Endometrial microvascular endothelial cells (primary cell): ENCODE results near the gene ADRA2C. TPM values are rescaled to one million over a fixed set of nuclear protein-coding genes. Genes with fewer than 3 reads are reported as not detected.

Source experiments
- in situ Hi-C: cut with HindIII; loops from 2 replicates; pipeline ENCODE4 v1.10.0; 2017; ENCODE audit warnings: low sequenced_read_pairs, low pct_unique_long_range_greater_than_20kb; ENCODE audit errors: inconsistent ontology term
- total RNA-seq: library from RNA; depleted of rRNA; stranded (reverse); fragments of >200 nt; gene quantifications from one replicate; pipeline ENCODE4 v1.2.3, GENCODE V29; 2015; ENCODE audit errors: inconsistent ontology term

The ADRA2C gene
- total RNA-seq: not detected

- in situ Hi-C loops: no loop called here
Measured at GRCh38 chr4:3766036-3766784, at the start of gene ADRA2C. Gene ADRA2C, plus strand, starts transcription at chr4:3766385. Its CDS starts 222 bp downstream, at chr4:3766607.

GRCh38 chr4:3716631-3717235 is 49.5 kb upstream of the ADRA2C start:
- in situ Hi-C loops: no loop called here

DNA sequence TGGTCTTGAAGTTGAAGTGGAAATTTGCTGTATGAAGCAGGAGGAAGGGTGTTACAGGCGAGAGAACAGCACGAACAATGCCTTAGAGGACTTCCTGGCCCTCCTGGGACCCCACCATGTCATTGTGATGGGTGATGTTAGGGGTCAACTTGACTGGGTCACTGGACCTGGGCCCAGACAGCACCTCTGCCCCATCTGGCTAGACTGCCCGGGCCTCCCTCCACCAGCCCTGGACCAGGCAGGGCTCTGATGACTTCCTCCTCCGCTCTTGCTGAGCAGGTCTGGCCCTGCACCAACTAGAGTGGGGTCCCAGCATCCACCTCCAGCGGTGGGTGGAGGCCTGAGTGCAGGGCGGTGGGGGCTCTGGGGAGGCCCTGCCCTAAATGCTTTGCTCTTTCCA is 48.9 kb upstream of the ADRA2C start:
- in situ Hi-C loops: no loop called here

- in situ Hi-C loops: no loop called here
Measured at GRCh38 chr4:3718462-3718861, 47.7 kb upstream of the ADRA2C start.

DNA sequence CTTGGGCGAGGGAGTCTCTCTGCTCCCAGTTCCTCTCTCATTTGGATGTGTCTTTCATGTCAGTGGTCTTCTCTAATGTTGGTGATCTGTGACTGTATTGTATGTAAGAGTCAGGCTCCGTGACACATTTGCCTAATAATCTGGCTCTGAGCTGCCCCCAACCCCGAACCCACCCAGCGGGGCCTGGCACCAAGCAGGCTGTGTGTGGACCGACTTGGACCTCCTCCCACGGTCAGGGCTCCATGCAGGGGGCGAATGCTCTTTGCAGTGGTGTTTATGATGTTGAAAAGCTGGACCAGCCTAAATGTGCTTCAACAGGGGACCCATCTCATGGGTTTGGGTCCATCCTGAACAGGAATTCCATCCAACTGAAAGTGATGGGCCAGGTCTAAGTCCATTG is 47.0 kb upstream of the ADRA2C start:
- in situ Hi-C loops: no loop called here

DNA sequence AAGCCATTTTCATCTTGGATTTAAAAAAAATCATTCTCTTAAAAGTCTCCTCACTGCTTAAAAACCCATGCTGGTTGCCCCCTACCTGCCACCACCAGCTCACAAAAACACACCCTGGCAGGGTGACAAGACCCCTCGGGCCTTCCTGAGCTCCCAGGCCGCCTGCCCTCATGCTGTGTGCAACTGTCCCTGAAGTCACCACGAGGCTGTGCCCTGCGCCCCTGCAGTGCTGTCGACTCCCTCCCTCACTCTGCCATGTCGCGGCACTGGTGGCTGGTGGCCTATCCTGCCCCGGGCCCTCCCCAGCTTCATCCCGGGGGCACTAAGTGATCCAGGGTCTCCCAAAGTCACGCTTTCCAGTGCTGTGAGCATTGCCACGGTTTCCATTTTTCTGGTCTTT is 46.3 kb upstream of the ADRA2C start:
- in situ Hi-C loops: no loop called here

- in situ Hi-C loops: no loop called here
Measured at GRCh38 chr4:3720466-3720865, 45.7 kb upstream of the ADRA2C start.

DNA sequence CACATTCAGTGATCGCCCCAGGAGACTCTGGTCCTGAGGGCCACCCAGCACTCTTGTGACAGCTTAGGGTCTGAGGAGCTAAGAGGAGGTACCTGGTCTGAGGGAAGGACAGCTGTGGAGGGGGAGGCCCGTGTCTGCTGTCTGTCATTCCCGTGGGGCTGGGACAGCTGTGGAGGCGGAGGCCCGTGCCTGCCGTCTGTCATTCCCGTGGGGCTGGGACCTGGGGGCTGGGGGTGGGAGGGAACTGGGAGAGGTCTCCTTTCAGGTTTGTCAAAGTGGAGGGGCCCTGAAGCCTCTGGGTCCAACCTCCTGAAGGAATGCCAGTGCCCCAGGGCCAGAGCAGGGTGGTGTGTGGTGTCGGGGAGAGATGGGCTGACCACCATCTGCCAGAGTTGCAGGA is 45.0 kb upstream of the ADRA2C start:
- in situ Hi-C loops: no loop called here

GRCh38 chr4:3721627-3722026 is 44.6 kb upstream of the ADRA2C start:
- in situ Hi-C loops: no loop called here

DNA sequence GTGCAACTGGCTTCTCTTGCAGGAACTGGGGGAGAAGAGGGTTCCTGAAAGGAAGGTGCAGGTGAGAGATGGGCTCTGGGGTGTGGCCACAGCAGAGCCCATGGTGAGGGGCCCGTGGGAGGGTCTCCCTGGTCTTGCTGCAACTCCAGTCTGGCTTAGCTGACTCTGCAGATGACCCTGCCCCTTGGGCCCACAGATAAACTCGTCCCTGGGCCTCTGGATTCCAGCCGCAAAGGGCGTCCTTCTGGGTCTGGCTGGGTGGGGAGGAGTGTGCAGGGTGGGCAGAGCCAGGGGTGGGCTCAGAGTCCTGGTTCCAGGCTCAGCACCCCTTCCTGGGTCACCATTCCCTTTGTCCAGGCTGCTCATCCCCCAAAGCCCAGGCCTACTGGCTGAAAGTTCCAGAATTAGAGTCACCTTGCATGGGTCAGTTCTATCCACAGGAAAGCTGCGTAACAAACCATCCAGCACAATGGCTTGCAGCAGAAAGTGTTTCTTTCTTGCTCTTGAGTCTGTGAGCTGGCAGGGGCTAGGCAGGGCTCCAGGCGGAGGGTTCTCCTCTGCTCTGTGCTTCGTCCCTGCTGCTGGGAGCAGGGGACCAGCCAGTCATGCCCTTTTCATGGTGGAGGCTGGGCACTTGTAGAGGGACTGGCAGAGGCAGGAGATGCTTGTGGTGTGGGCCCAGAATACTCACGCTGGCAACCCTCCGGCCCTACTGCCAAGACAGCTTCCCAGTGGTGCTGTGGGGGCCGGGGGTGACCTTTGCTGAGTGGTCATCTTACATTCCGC is 43.5 kb upstream of the ADRA2C start:
- in situ Hi-C loops: no loop called here

GRCh38 chr4:3723232-3723642 is 42.9 kb upstream of the ADRA2C start:
- in situ Hi-C loops: no loop called here

DNA sequence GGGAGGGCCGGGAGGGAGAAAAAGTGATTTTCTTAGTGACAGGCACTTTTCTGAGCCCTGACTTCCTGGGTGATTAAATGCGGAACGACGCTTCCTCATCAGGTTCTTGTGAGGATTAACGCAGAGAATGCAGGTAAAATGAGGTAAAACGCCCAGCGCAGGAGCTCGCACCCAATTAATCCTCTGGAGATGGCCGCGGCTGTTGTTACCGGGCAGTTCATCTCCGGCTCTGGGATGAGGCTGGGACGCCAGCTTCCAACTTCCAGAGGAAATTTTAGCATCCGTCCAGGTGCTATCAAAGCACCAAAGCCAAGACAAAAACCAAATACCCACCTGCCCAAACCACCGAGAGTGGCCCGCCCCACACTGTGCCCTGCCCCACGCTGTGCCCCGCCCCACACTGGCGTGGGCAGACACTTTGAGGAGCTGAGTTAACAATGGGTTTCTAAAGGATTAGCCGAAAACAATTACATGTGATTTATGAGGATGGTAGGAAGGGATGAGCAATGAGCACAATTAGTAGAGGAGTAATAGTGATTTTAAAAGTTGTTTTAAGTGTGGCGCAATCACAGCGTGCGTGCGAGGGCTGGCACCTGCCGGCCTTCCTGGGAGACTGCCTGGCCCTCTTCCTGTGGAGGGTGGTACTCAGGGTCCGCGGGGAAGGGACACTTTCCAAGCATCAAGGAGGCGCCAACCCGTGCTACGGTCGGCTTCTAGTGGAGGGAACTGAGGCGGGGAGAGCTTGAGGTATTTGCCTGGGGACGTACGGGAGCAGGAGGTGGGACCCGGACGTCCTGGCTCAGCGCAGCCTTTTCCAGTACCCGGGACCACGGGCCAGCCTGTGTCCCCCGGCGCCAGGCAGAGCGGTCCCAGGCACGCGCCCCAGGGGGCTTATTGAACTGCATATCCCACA is 41.6 kb upstream of the ADRA2C start:
- in situ Hi-C loops: no loop called here

DNA sequence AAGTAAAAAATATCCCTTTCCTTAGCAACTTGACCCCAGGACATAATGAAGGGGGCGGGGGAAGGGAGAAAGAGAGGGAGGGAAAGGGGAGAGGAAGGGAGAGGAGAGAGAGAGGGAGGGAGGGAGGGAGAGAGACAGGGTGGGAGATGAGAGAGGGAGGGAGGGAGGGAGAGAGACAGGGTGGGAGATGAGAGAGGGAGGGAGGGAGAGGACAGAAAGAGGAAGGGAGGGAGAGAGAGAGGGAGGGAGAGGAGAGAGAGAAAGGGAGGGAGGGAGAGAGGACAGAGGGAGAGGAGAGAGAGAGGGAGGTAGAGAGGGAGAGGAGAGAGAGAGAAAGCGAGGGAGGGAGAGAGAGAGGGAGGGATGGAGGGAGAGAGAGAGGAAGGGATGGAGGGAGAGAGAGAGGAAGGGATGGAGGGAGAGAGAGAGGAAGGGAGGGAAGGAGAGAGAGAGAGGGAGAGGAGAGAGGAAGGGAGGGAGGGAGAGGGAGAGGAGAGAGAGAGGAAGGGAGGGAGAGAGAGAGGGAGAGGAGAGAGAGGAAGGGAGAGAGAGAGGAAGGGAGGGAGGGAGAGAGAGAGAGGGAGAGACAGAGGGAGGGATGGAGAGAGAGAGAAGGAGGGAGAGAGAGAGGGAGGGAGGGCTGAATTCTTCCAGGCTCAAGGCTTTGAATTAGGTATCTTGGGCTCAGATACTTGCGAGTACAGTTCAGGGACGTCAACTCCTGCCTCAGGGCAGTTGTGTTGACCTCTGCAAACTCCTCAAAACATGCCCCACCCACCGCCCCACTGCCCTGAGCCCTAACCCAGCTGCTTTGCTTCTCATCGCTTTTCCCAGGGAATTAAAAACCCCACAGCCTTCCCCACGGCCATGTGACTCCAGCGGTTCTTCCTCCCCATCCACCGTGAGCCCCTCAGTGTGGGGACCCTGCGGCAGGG is 40.0 kb upstream of the ADRA2C start:
- in situ Hi-C loops: no loop called here

DNA sequence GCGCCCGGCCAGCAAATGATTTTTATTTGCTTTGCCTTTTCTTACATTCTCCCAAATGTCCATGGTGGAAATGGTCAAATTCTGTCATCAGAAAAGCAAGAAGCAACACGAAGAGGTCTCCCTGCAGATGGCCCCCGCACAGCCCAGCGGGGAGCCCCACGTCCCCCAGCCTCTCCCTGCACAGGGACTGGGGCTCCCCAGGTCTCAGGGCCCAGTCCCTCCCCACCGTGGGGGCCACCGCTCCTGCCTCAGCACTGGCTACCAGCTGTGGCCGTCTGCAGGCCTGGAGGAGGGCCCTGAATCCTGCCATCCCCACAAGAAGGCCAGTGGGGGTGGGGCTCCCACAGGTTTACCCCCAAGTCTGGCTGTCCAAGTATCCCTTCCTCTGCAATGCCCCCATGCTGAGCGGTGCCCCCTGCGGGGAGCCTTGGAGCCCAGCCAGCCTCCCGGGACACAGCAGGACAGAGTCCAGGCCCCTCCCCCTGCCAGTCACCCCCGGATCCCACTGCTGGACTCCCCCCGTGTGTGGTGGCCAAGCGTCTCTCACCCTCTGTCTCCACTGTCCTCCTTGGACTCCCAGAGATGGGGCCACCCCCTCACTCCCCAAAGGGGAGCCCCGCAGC is 38.2 kb upstream of the ADRA2C start:
- in situ Hi-C loops: no loop called here

GRCh38 chr4:3729188-3729881 is 36.9 kb upstream of the ADRA2C start:
- in situ Hi-C loops: no loop called here

GRCh38 chr4:3729882-3730226 is 36.3 kb upstream of the ADRA2C start:
- in situ Hi-C loops: no loop called here
